K562 (cell line): ENCODE data around the gene ADGRE2.

Source experiments
- POLR2A ChIP-seq: fragments of 450-650 bp; conservative IDR thresholded peaks from 2 replicates; pipeline ENCODE4 v1.6.1; 2016
- TCF7L2 ChIP-seq: fragments of 150-350 bp; IDR thresholded peaks from 2 replicates; pipeline ENCODE4 v1.6.1; 2016; ENCODE audit warnings: low read depth, mild to moderate bottlenecking, low read length, moderate library complexity
- ZNF121 ChIP-seq: sonication (generic); formaldehyde crosslinking; conservative IDR thresholded peaks from 2 replicates; pipeline ENCODE4 v1.8.0; 2022; ENCODE audit warnings: missing genetic modification reagents
- ZNF354B ChIP-seq: fragments of 250-450 bp; sonication (Bioruptor Pico); IDR thresholded peaks from 2 replicates; pipeline ENCODE4 v1.4.0; 2020

DNA sequence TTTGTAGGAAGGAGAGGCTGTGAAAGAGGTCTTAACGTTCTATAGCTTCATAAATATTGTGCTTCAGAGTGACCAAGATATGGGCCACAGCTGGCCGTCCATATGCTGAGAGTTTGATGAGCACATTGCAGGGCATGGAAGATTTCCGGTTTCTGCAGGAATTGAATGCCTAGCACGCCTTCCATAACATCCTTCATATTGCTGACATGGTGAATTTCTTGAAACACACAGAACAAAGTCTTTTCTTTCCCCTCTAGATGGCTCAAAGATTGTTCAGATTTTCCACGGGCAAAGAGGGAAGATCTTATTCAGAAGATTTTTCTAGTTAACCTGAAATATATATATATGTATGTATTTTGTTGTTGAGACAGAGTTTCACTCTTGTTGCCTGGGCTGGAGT is 42.4 kb downstream of the ADGRE2 start:
- TF ChIP-seq TCF7L2 (no peak), ZNF121 (CRISPR knock-in tag) (no peak), POLR2A (no peak), ZNF354B (CRISPR knock-in tag) (no peak)
